Measurements from ENCODE around the gene PRM2.

The PRM2 gene

DNA sequence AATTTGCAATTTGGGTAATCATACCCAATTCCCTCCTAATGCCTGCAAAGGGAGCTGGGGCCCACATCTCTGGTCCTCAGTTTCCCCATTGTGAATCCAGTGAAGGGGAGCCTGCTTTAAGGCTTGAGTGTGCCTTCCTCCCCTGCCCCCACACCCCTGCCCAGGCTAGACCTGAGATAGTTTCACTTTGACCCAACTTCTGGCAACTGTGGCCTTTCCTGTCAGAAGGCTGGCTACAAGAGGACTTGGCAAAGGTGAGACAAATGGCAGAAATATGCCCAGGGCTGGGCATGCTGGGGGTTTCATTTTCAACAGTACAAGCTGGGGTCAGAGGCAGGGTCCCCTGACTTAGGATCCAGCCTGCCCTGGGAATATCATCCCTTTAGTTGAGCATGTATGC lies 30.3 kb downstream of the PRM2 start:
- no peak for DNase-seq

- no peak for DNase-seq
Measured at GRCh38 chr16:11245222-11245737, 31.0 kb downstream of the PRM2 start.

DNA sequence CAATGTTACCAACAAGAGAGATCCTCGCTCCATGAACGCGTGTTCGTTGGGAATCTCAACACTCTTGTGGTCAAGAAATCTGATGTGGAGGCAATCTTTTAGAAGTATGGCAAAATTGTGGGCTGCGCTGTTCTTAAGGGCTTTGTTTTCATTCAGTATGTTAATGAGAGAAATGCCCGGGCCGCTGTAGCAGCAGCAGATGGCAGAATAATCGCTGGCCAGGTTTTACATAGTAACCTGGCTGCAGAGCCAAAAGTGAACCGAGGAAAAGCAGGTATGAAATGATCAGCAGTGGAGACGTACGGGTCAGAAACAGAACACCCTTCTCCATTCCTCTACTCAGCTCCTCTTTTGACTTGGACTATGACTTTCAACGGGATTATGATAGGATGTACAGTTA lies 33.6 kb downstream of the PRM2 start:
- no peak for DNase-seq

DNA sequence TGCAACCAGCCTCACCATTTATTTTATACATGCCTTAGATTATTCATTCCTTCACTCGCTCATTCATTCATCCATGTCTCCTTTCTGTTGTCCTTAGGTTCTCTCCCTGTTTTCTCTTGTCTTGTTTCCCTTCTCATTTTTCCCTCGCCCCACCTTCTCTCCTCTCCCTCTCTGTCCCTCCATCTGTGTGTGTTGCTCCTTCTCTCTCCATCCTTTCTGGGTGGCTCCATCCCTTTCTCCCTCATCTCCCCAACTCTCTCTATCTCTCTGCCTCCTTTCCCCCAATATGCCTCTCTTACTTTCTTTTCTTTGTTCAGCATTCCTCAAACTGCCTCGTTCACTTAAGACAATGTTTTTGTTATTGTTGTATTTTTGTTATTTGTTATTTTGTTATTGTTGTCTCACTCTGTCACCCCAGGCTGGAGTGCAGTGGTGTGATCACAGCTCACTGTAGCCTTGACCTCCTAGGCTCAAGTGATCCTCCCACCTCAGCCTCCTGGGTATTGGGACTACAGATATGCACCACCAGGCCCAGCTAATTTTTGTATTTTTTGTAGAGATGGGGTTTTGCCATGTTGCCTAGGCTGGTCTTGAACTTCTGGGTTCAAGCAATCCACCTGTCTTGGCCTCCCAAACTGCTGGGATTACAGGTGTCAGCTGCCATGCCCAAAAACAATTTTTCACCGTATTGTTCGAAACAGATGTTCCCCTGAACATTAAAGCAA lies 34.6 kb downstream of the PRM2 start:
- DNase-seq, result no peak

GRCh38 chr16:11240636-11241473 lies 35.4 kb downstream of the PRM2 start:
- peak; percentile 29 for DNase-seq

DNA sequence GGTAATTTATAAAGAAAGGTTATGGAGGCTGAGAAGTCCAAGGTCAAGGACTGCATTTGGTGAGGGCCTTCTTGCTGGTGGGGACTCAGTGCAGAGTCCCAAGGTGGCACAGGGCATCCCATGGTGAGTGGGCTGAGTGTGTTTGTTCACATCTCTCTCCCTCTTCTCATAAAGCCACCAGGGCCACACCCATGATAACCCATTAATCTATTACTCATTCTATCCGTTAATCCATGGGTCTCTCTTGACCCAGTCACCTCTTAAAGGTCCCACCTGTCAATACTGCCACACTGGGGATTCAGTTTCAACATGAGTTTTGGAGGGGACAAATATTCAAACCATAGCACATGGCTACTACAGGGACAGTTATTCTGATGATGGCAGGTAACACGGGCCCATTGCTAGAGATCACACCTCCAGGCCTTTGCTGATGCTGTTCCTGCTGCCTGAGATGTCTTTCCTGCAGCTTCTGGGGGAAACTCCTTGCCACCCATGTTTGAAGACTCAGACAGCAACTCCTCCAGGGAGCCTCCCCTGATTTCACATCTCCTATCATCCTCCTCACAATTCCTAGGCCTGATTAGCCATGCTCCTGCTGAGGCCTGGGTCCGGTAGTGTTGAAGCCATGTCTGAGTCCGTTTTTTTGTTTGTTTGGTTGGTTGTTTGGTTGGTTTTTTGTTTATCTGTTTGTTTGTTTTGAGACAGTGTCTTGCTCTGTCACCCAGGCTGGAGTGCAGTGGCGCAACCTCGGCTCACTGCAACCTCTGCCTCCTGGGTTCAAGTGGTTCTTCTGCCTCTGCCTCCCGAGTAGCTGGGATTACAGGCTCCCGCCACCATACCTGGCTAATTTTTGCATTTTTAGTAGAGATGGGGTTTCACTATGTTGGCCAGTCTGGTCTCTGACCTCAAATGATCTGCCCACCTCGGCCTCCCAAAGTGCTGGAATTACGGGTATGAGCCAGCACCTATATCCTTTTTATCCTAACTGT lies 36.3 kb downstream of the PRM2 start:
- DNase-seq, result no peak

- no peak for DNase-seq
Measured at GRCh38 chr16:11238272-11239202, 37.7 kb downstream of the PRM2 start.

DNA sequence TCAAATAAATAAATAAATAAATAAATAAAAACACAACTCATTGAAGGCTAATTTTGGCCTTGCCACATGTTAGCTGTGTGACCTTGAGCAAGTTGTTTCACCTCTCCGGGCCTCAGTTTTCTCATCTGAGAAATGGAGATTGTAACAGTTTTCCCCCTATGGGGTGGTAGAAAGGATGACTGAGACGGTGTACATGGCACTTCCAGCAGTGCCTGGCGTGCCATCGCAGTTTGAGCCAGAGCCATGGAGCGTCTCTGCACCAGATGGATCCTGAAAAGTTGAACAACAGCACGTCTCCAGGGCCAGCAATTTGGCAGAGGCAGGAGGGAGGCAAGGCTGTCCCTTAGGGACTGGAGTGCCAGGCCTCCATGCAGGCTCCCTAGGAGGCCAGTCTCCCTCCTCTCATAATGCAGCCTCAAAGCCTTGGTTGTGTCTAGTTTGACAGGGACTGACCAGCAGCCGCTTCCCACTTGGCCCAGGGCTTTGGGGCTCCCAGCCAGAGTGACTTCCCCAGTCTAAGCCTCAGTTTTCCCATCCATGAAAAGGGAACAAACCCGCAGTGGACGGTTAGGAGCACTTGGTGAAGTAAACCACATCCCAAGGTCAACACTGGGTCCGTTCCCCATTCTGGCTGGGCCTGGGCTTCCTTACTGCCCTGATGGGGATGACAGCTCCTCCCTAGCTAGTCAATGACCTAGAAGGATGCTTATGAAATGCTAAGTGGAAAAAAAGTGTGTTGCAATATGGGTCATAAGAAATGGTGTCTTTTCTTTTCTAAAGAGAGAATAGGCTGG lies 39.6 kb downstream of the PRM2 start:
- no peak for DNase-seq

DNA sequence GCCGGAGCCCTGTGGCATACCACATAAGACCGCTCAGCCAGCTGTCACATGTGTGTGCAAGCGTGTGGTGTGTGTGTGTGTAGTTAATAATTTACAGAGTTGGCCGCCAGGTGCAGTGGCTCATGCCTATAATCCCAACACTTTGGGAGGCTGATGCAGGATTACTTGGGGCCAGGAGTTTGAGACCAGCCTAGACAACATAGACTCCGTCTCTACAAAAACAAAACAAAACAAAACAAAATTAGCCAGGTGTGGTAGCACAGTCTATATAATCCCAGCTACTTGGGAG lies 40.6 kb downstream of the PRM2 start:
- no peak for DNase-seq

GRCh38 chr16:11234884-11235702 lies 41.2 kb downstream of the PRM2 start:
- DNase-seq, result no peak

DNA sequence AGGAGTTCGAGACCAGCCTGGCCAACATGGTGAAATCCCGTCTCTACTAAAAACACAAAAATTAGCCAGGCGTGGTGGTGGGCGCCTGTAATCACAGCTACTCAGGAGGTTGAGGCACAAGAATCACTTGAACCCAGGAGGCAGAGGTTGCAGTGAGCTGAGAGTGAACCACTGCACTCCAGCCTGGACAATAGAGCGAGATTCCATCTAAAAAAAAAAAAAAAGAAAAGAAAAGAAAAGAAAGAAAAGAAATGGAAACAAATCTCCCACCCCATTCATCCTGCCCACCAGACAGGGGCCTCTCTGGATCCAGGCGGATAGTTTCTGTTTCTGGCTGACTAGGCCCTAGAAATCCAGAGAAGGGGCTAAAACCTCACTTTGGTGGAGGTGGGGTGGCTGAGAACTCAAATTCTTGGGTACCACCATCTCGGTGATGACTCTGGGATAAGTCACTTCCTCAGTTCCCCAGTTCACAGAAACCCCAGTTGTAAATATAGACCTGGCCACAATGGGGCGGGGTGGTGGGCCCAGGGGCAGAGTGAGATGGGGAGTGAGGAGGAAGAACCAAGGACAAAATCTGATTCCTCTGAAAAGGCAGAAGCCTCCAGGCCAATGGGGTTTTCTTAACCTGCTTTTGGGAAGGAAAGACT lies 42.4 kb downstream of the PRM2 start:
- DNase-seq, result peak; percentile 67

GRCh38 chr16:11232852-11233726 lies 43.2 kb downstream of the PRM2 start:
- DNase-seq, result peak; percentile 93

DNA sequence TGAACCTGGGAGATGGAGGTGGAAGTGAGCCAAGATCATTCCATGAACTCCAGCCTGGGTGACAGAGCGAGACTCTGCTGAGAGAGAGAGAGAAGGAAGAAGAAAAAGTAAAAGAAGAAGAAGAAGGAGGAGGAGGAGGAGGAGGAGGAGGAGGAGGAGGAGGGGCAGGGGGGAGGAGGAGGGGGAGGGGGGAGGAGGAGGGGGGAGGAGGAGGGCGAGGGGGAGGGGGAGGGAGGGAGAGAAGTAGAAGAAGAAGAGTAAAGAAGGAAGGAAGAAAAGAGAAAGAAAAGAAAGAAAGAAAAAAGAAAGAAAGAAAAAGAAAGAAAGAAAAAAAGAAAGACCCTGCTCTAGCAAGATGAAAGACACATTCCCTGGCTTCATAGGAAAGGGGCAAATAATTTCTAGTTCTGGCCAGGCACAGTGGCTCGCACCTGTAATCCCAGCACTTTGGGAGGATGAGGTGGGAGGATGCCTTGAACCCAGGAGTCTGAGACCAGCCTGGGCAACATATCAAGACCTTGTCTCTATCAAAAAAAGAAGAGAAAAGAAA lies 43.9 kb downstream of the PRM2 start:
- no peak for DNase-seq

- DNase-seq, result no peak
Measured at GRCh38 chr16:11231367-11231970, 44.8 kb downstream of the PRM2 start.

DNA sequence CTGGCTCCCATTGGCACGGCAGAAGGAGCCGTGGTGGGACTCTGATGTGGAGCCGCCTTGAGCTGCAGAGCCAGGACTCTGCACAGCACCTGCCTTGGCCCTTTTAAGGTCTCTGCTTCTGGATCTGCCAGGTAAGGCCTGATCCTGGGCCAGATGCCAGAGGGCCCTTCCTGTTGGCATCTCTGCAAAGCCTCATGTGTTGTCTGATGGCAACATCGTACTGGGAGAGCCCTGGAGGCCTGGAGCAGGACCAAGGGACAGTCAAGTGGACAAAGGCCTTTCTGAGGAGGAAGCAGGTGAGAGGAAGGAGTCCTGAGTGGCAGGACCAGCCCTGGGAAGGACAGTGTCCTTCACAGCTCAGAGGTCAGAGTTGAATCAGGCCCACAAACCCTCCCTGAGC lies 46.4 kb downstream of the PRM2 start:
- no peak for DNase-seq

DNA sequence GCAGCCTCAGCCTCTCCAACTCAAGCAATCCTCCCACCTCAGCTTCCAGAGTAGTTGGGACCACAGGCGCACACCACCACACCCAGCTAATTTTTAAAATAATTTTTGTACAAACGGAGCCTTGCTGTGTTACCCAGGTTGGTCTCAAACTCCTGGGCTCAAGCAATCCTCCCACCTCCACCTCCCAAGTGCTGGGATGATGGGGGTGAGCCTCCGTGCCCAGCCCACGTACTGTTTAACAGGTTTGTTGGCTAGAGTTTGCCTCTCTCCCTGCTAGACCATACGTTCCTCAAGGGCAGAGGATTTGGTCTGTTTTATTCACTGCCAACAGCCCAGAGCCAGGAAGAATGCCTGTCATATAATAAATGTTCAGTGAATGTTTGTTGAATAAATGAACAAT lies 46.8 kb downstream of the PRM2 start:
- DNase-seq, result no peak

DNA sequence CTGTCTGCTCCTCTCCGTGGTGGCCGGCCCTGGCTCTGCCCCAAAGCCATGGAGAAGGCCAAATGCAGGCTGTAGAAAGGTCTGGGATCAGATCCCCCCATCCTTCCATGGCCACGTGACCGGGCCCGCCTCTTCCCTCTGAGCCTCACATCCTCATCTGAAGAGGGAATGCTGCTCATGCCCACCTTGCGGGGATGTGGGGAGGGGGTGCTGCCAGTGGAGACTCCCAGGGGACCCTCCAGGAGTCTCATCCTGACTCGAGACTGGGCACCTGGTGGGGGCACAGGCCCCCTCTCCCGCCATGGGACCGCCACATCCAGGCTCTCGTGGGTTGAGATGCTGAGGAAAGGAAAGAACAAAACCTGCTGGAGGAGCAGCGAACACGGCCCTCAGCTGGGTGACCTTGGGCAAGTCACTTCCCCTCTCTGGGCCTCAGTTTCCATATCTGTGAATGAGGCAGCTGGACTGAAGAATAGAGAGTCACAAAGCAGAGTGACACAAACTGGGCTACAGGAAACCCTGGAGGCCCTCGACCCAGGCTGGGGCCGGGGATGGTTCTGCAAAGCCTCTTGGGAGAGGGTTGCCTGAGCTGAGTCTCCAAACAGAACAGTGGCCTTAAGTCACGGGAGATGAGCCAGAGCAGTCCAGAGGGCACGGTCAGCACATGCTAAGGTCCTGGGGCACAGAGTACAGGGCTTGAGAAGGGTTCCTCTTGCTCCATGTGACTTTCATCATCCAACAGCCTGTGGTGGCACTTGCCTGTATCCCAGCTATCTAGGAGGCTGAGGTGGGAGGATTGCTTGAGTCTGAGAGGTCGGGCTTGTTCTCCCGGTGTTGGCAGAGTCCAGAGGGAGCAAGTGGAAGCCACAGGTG lies 50.4 kb downstream of the PRM2 start:
- DNase-seq, result no peak
